CD4-positive, CD25-positive, alpha-beta regulatory T cell (primary cell): ENCODE data around the gene PPL. TPM values are rescaled to one million over a fixed set of nuclear protein-coding genes. Genes with fewer than 3 reads are reported as not detected.

Experiments used
- ATAC-seq, 2 donors: fragments of 150-1000 bp; cut with Tn5 transposase; one replicate each; pipeline ENCODE4 v1.10.0; 2021; ENCODE audit warnings: low read depth in 2 of 2, moderate number of reproducible peaks in 2 of 2, moderate library complexity in 1 of 2
- DNase-seq, 3 donors: peaks; one replicate each; pipeline versions ENCODE4 v3.0.0 to v3.0.0-alpha.2; 2012 to 2022; ENCODE audit warnings: mixed read lengths in 1 of 3
- H3K27ac ChIP-seq: one replicate; pipeline ENCODE4 v1.7.0; 2013; ENCODE audit warnings: mild to moderate bottlenecking, low read length; ENCODE audit not compliant: insufficient read depth, poor library complexity, severe bottlenecking
- H3K27me3 ChIP-seq: one replicate; pipeline ENCODE4 v1.7.0; 2013; ENCODE audit warnings: low read length; ENCODE audit not compliant: control insufficient read depth, insufficient read depth
- H3K36me3 ChIP-seq: one replicate; pipeline ENCODE4 v1.7.0; 2013; ENCODE audit warnings: mild to moderate bottlenecking, low read length, moderate library complexity; ENCODE audit not compliant: control insufficient read depth, insufficient read depth
- H3K4me1 ChIP-seq: 2 replicates; pipeline ENCODE4 v1.7.0; 2013; ENCODE audit warnings: mild to moderate bottlenecking, low read length; ENCODE audit not compliant: insufficient read depth, control insufficient read depth, poor library complexity, severe bottlenecking
- H3K4me3 ChIP-seq: one replicate; pipeline ENCODE4 v1.7.0; 2013; ENCODE audit warnings: low read depth, mild to moderate bottlenecking, low read length, moderate library complexity
- H3K9me3 ChIP-seq, 2 experiments: 1 replicate in 1 of 2; 2 replicates in 1 of 2; pipeline ENCODE4 v1.7.0; 2013; ENCODE audit warnings: low read length in 2 of 2, mild to moderate bottlenecking in 1 of 2, moderate library complexity in 1 of 2; ENCODE audit not compliant: control insufficient read depth in 2 of 2
- H3K27ac Mint-ChIP-seq, 3 donors: one replicate each; pipeline ENCODE4 v1.8.0; 2020 to 2022; ENCODE audit warnings: mild to moderate bottlenecking in 3 of 3, mixed read lengths in 3 of 3, moderate library complexity in 2 of 3
- H3K27me3 Mint-ChIP-seq: one replicate; pipeline ENCODE4 v1.8.0; 2022; ENCODE audit warnings: mild to moderate bottlenecking, mixed read lengths
- H3K36me3 Mint-ChIP-seq: one replicate; pipeline ENCODE4 v1.8.0; 2020; ENCODE audit warnings: mixed read lengths
- H3K4me1 Mint-ChIP-seq, 4 donors: one replicate each; pipeline ENCODE4 v1.8.0; 2020 to 2022; ENCODE audit warnings: mixed read lengths in 4 of 4, mild to moderate bottlenecking in 1 of 4
- H3K4me3 Mint-ChIP-seq, 4 donors: one replicate each; pipeline ENCODE4 v1.8.0; 2020 to 2022; ENCODE audit warnings: mild to moderate bottlenecking in 4 of 4, mixed read lengths in 4 of 4, moderate library complexity in 3 of 4
- H3K9me3 Mint-ChIP-seq, 7 donors: one replicate each; pipeline ENCODE4 v1.8.0; 2020 to 2022; ENCODE audit warnings: mixed read lengths in 7 of 7, mild to moderate bottlenecking in 3 of 7, moderate library complexity in 2 of 7
- polyA plus RNA-seq, 4 donors: library from polyadenylated mRNA; unstranded; fragments of 300-500 nt; fragmentation: Illumina TruSeq; gene quantifications; one replicate each; pipeline ENCODE4 v1.2.3, GENCODE V29; 2021
- total RNA-seq: library from RNA; stranded (reverse); gene quantifications from one replicate; pipeline ENCODE4 v1.2.3, GENCODE V29; 2022

PPL gene
- total and polyA plus RNA-seq, 5 donors from 2014 or later, result 0.11 to 0.19 (median 0.14) TPM; not detected in 2

- no peak overlapping the region for H3K27ac ChIP-seq
- DNase-seq (no peak), ATAC-seq (no peak)
- Mint-ChIP-seq H3K4me1 (no peaks in the 10 kb centered on the region), H3K27me3 (no peaks in the 10 kb centered on the region), H3K4me3 (no peak overlapping the region), H3K27ac (no peak overlapping the region), H3K9me3 (no peaks in the 10 kb centered on the region), H3K36me3 (peaks cover 2% of the 10 kb centered on the region)
- no peaks in the 10 kb centered on the region for H3K9me3 ChIP-seq
- H3K4me3 ChIP-seq, result no peak overlapping the region
- H3K4me1 ChIP-seq, result no peaks in the 10 kb centered on the region
- H3K36me3 ChIP-seq, result no peaks in the 10 kb centered on the region
- no peaks in the 10 kb centered on the region for H3K27me3 ChIP-seq
Observed at GRCh38 chr16:4891886-4892216, 45.1 kb downstream of the PPL start.

GRCh38 chr16:4891097-4891885, 45.7 kb downstream of the PPL start:
- H3K36me3 ChIP-seq, result peaks cover 1% of the 10 kb centered on the region
- Mint-ChIP-seq H3K27ac (no peak overlapping the region), H3K4me3 (no peak overlapping the region), H3K4me1 (no peaks in the 10 kb centered on the region), H3K36me3 (peaks cover 4% of the 10 kb centered on the region), H3K9me3 (no peaks in the 10 kb centered on the region), H3K27me3 (no peaks in the 10 kb centered on the region)
- H3K4me3 ChIP-seq, result no peak overlapping the region
- DNase-seq, result no peak
- no peak overlapping the region for H3K27ac ChIP-seq
- H3K9me3 ChIP-seq, result no peaks in the 10 kb centered on the region
- no peaks in the 10 kb centered on the region for H3K4me1 ChIP-seq
- no peak for ATAC-seq
- no peaks in the 10 kb centered on the region for H3K27me3 ChIP-seq

- H3K4me1 ChIP-seq, result no peaks in the 10 kb centered on the region
- Mint-ChIP-seq H3K27me3 (no peaks in the 10 kb centered on the region), H3K27ac (no peak overlapping the region)
Observed at GRCh38 chr16:4890686-4891085, 46.3 kb downstream of the PPL start.

GRCh38 chr16:4890026-4890425, 46.9 kb downstream of the PPL start:
- Mint-ChIP-seq H3K36me3 (peaks cover 14% of the 10 kb centered on the region), H3K9me3 (no peaks in the 10 kb centered on the region)

More at GRCh38 chr16:4890686-4891085, 46.3 kb downstream of the PPL start:
- Mint-ChIP-seq H3K36me3 (peaks cover 10% of the 10 kb centered on the region), H3K9me3 (no peaks in the 10 kb centered on the region), H3K4me3 (no peak overlapping the region), H3K4me1 (peaks cover 0 to 2% (median 0%) of the 10 kb centered on the region in 4 donors)
- Histone ChIP-seq H3K4me3 (no peak overlapping the region), H3K9me3 (no peaks in the 10 kb centered on the region), H3K27ac (no peak overlapping the region), H3K27me3 (no peaks in the 10 kb centered on the region), H3K36me3 (peaks cover 4% of the 10 kb centered on the region)
- ATAC-seq (no peak), DNase-seq (no peak)

GRCh38 chr16:4888428-4889135, 48.4 kb downstream of the PPL start:
- H3K4me3 ChIP-seq, result no peak overlapping the region
- H3K27me3 Mint-ChIP-seq, result no peaks in the 10 kb centered on the region
- H3K27ac Mint-ChIP-seq, result peak overlapping the region in 2 of 3 donors; percentile 33 to 67
- H3K4me3 Mint-ChIP-seq, result no peak overlapping the region
- H3K27ac ChIP-seq, result no peak overlapping the region
- no peak for ATAC-seq
- peaks cover 16% of the 10 kb centered on the region for H3K36me3 ChIP-seq
- H3K9me3 ChIP-seq, result no peaks in the 10 kb centered on the region
- no peaks in the 10 kb centered on the region for H3K27me3 ChIP-seq
- H3K4me1 ChIP-seq, result no peaks in the 10 kb centered on the region
- peaks cover 0 to 2% (median 0%) of the 10 kb centered on the region in 4 donors for H3K4me1 Mint-ChIP-seq
- no peak for DNase-seq
- no peaks in the 10 kb centered on the region for H3K9me3 Mint-ChIP-seq
- peaks cover 20% of the 10 kb centered on the region for H3K36me3 Mint-ChIP-seq

More at GRCh38 chr16:4890026-4890425, 46.9 kb downstream of the PPL start:
- H3K4me1 Mint-ChIP-seq, result peaks cover 0 to 2% (median 0%) of the 10 kb centered on the region in 4 donors
- Histone ChIP-seq H3K36me3 (peaks cover 4% of the 10 kb centered on the region), H3K4me1 (no peaks in the 10 kb centered on the region), H3K4me3 (no peak overlapping the region), H3K9me3 (no peaks in the 10 kb centered on the region), H3K27ac (no peak overlapping the region), H3K27me3 (no peaks in the 10 kb centered on the region)
- ATAC-seq (no peak), DNase-seq (no peak)
- no peak overlapping the region for H3K27ac Mint-ChIP-seq
- no peaks in the 10 kb centered on the region for H3K27me3 Mint-ChIP-seq
- H3K4me3 Mint-ChIP-seq, result no peak overlapping the region

GRCh38 chr16:4886151-4886550, 50.8 kb downstream of the PPL start:
- no peak for DNase-seq
- Histone ChIP-seq H3K27ac (no peak overlapping the region), H3K36me3 (peaks cover 40% of the 10 kb centered on the region), H3K9me3 (no peaks in the 10 kb centered on the region), H3K27me3 (no peaks in the 10 kb centered on the region), H3K4me1 (no peaks in the 10 kb centered on the region), H3K4me3 (no peak overlapping the region)
- Mint-ChIP-seq H3K9me3 (no peaks in the 10 kb centered on the region), H3K4me3 (no peak overlapping the region), H3K27ac (peak overlapping the region in 1 of 3 donors; percentile 13), H3K4me1 (peaks cover 0 to 2% (median 0%) of the 10 kb centered on the region in 4 donors), H3K27me3 (no peaks in the 10 kb centered on the region), H3K36me3 (peaks cover 39% of the 10 kb centered on the region)
- no peak for ATAC-seq

- H3K9me3 ChIP-seq, result no peaks in the 10 kb centered on the region
- H3K27me3 Mint-ChIP-seq, result no peaks in the 10 kb centered on the region
- H3K4me1 Mint-ChIP-seq, result peaks cover 0 to 2% (median 0%) of the 10 kb centered on the region in 4 donors
Observed at GRCh38 chr16:4884972-4885874, 51.7 kb downstream of the PPL start.

More at GRCh38 chr16:4884972-4885874, 51.7 kb downstream of the PPL start:
- H3K27me3 ChIP-seq, result no peaks in the 10 kb centered on the region
- no peak for DNase-seq
- ATAC-seq, result no peak
- no peaks in the 10 kb centered on the region for H3K9me3 Mint-ChIP-seq
- peak overlapping the region in 1 of 3 donors; percentile 55 for H3K27ac Mint-ChIP-seq
- peaks cover 46% of the 10 kb centered on the region for H3K36me3 Mint-ChIP-seq
- no peak overlapping the region for H3K27ac ChIP-seq
- H3K4me1 ChIP-seq, result no peaks in the 10 kb centered on the region
- no peak overlapping the region for H3K4me3 ChIP-seq
- no peak overlapping the region for H3K4me3 Mint-ChIP-seq
- H3K36me3 ChIP-seq, result peaks cover 50% of the 10 kb centered on the region
